K562 (cell line): ENCODE data around the gene PPIL1. TPM values are rescaled to one million over a fixed set of nuclear protein-coding genes. Genes with fewer than 3 reads are reported as not detected.

ENCODE experiments used
- CBFA2T3 ChIP-seq: fragments of 450-650 bp; IDR thresholded peaks from 2 replicates; pipeline ENCODE4 v1.6.1; 2017
- ELK3 ChIP-seq: fragments of 450-650 bp; formaldehyde crosslinking; IDR thresholded peaks from 2 replicates; pipeline ENCODE4 v1.4.0; 2020; ENCODE audit warnings: mild to moderate bottlenecking
- EP400 ChIP-seq: fragments of 450-650 bp; IDR thresholded peaks from 2 replicates; pipeline ENCODE4 v1.6.1; 2017; ENCODE audit warnings: antibody characterized with exemption, mild to moderate bottlenecking, moderate library complexity
- HDAC1 ChIP-seq, 2 experiments: fragments of 450-650 bp; IDR thresholded peaks; 2 replicates each; pipeline ENCODE4 v1.6.1; 2016 to 2017; ENCODE audit warnings: inconsistent platforms in 1 of 2, mild to moderate bottlenecking in 1 of 2, moderate library complexity in 1 of 2
- HMG20B ChIP-seq: fragments of 250-450 bp; sonication (Bioruptor Pico); IDR thresholded peaks from 2 replicates; pipeline ENCODE4 v1.5.0; 2021; ENCODE audit warnings: mild to moderate bottlenecking
- HOXB6 ChIP-seq: fragments of 250-450 bp; sonication (Bioruptor Pico); IDR thresholded peaks from 2 replicates; pipeline ENCODE4 v1.5.1; 2022; ENCODE audit warnings: mild to moderate bottlenecking, borderline replicate concordance
- MTA3 ChIP-seq: fragments of 450-650 bp; formaldehyde crosslinking; IDR thresholded peaks from 2 replicates; pipeline ENCODE4 v1.6.1; 2017; ENCODE audit warnings: mild to moderate bottlenecking, borderline replicate concordance
- MXI1 ChIP-seq: IDR thresholded peaks from 2 replicates; pipeline ENCODE4 v1.6.1; 2011; ENCODE audit warnings: low read depth, mild to moderate bottlenecking, improper control_type of control experiment, low read length
- NCOA6 ChIP-seq: fragments of 450-650 bp; IDR thresholded peaks from 2 replicates; pipeline ENCODE4 v1.6.1; 2017; ENCODE audit warnings: mild to moderate bottlenecking
- NKRF ChIP-seq: fragments of 450-650 bp; IDR thresholded peaks from 2 replicates; pipeline ENCODE4 v1.6.1; 2016; ENCODE audit warnings: borderline replicate concordance
- SMARCC2 ChIP-seq: fragments of 450-650 bp; IDR thresholded peaks from 2 replicates; pipeline ENCODE4 v1.6.1; 2017; ENCODE audit warnings: antibody characterized with exemption, moderate library complexity, mild to moderate bottlenecking, low read depth
- TOE1 ChIP-seq, 2 experiments: fragments of 450-650 bp in 1 of 2; sonication (generic) in 1 of 2; formaldehyde crosslinking in 1 of 2; IDR thresholded peaks; 2 replicates each; pipeline versions ENCODE4 v1.7.1 to v1.8.0; 2016 to 2022; ENCODE audit warnings: borderline replicate concordance in 2 of 2, mild to moderate bottlenecking in 2 of 2, antibody characterized with exemption in 1 of 2, inconsistent platforms in 1 of 2, low read depth in 1 of 2, missing genetic modification reagents in 1 of 2, moderate library complexity in 1 of 2
- ZKSCAN1 ChIP-seq: fragments of 150-350 bp; IDR thresholded peaks from 2 replicates; pipeline ENCODE4 v1.6.1; 2016; ENCODE audit warnings: low read depth, low read length
- ZNF436 ChIP-seq: fragments of 250-450, 450-650 bp; sonication (Bioruptor Pico); formaldehyde crosslinking; IDR thresholded peaks from 2 replicates; pipeline ENCODE4 v1.7.0; 2020; ENCODE audit warnings: mild to moderate bottlenecking
- ZNF551 ChIP-seq: fragments of 250-450 bp; sonication (Bioruptor Pico); IDR thresholded peaks from 2 replicates; pipeline ENCODE4 v1.5.0; 2021; ENCODE audit warnings: mild to moderate bottlenecking, moderate library complexity
- ZNF592 ChIP-seq: fragments of 450-650 bp; IDR thresholded peaks from 2 replicates; pipeline ENCODE4 v1.6.1; 2017; ENCODE audit warnings: antibody characterized with exemption, mild to moderate bottlenecking
- polyA plus RNA-seq, 8 experiments: library from polyadenylated mRNA; depleted of rRNA in 4 of 8; stranded (reverse) in 5 of 8; unstranded in 3 of 8; fragments of >200 nt; fragmentation: Nextera tagmentation in 2 of 8; fragmentation: Illumina TruSeq in 1 of 8; extraction: Ambion mirVana in 2 of 8; extraction: Trizol in 1 of 8; gene quantifications; 2 replicates each; pipeline versions ENCODE4 v1.2.1 to v1.2.3, GENCODE V29; 2011 to 2014; ENCODE audit warnings: inconsistent platforms in 1 of 8, missing spikeins in 1 of 8
- total RNA-seq, 7 experiments: library from RNA; depleted of rRNA in 6 of 7; stranded (reverse); fragments of >200 nt in 6 of 7; fragmentation: Illumina TruSeq in 2 of 7; extraction: Trizol in 2 of 7; gene quantifications; 2 replicates each; pipeline versions ENCODE4 v1.2.1 to v1.2.3, GENCODE V29; 2011 to 2021; ENCODE audit warnings: low replicate concordance in 1 of 7

The PPIL1 gene
- total and polyA plus RNA-seq, 9 of the 15 experiments (the other 6 are each of a cell fraction or from before 2014, with no cell fraction given): 65.8 to 205 (median 130) TPM

GRCh38 chr6:36888654-36889481, 14.3 kb upstream of the PPIL1 start (continued):
- TF ChIP-seq HMG20B (CRISPR knock-in tag) (no peak), CBFA2T3 (peak; percentile 95), EP400 (peak; percentile 65), ELK3 (CRISPR knock-in tag) (no peak), ZNF436 (CRISPR knock-in tag) (peak; percentile 15; the same call in 1 of the 2 replicates), NCOA6 (peak; percentile 7), SMARCC2 (peak; percentile 41; the same call in 1 of the 2 replicates), ZNF592 (peak; percentile 93), ZKSCAN1 (no peak), MTA3 (peak; percentile 71), HDAC1 (IDR thresholded peaks at IDR 0.05) (peak; percentile 60 to 87; a peak in 2 of 4 replicates), NKRF (0 out of 2 replicates have a peak, but pooled peaks have one; percentile 22), MXI1 (peak; percentile 34; the same call in 1 of the 2 replicates), HOXB6 (CRISPR knock-in tag) (no peak), TOE1 (IDR thresholded peaks at IDR 0.05; ENCODE audit: borderline replicate concordance) (0 out of 2 replicates have a peak, but pooled peaks have one; percentile 40), TOE1 (CRISPR knock-in tag; IDR thresholded peaks at IDR 0.05; ENCODE audit: borderline replicate concordance, low read depth) (no peak), ZNF551 (CRISPR knock-in tag) (peak; percentile 59; the same call in 1 of the 2 replicates)
